K562 (cell line): ENCODE results near the gene DNAAF3. TPM values are rescaled to one million over a fixed set of nuclear protein-coding genes. Genes with fewer than 3 reads are reported as not detected.
A peak's percentile ranks its signal among the peaks of the same experiment; 100 is the strongest.

Experiments
- CBFB ChIP-seq: sonication (generic); formaldehyde crosslinking; IDR thresholded peaks from 2 replicates; pipeline ENCODE4 v1.4.0; 2020; ENCODE audit warnings: mild to moderate bottlenecking, missing genetic modification reagents
- COPS2 ChIP-seq: fragments of 450-650 bp; conservative IDR thresholded peaks from 2 replicates; pipeline ENCODE4 v1.6.1; 2016; ENCODE audit warnings: mild to moderate bottlenecking, moderate library complexity
- ETV1 ChIP-seq: fragments of 450-650 bp; conservative IDR thresholded peaks from 2 replicates; pipeline ENCODE4 v1.6.1; 2016; ENCODE audit warnings: missing genetic modification characterization, control low read depth, low read depth, missing compliant biosample characterization
- FOXJ2 ChIP-seq: fragments of 200-800 bp; sonication (Bioruptor generic); IDR thresholded peaks from 2 replicates; pipeline ENCODE4 v1.6.1; 2016; ENCODE audit warnings: missing genetic modification characterization, missing compliant biosample characterization
- FOXK2 ChIP-seq, 2 experiments: fragments of 450-650 bp; IDR thresholded peaks in 1 of 2; conservative IDR thresholded peaks in 1 of 2; 2 replicates each; pipeline ENCODE4 v1.6.1; 2016; ENCODE audit warnings: low read depth in 2 of 2, mild to moderate bottlenecking in 1 of 2
- NFE2L1 ChIP-seq: fragments of 450-650 bp; IDR thresholded peaks from 2 replicates; pipeline ENCODE4 v1.6.1; 2016; ENCODE audit warnings: missing genetic modification characterization, low read depth, mild to moderate bottlenecking, missing compliant biosample characterization, moderate library complexity, borderline replicate concordance
- RBBP5 ChIP-seq: fragments of 200-600 bp; sonication (generic); IDR thresholded peaks from 2 replicates; pipeline ENCODE4 v1.6.1; 2012; ENCODE audit warnings: borderline replicate concordance, mild to moderate bottlenecking, low read length, control low read depth, inconsistent platforms; ENCODE audit not compliant: insufficient read depth, poor library complexity, severe bottlenecking
- TEAD2 ChIP-seq: fragments of 450-650 bp; IDR thresholded peaks from 2 replicates; pipeline ENCODE4 v1.6.1; 2016; ENCODE audit warnings: missing genetic modification characterization, control low read depth, missing compliant biosample characterization
- ZFP36 ChIP-seq: fragments of 150-350 bp; IDR thresholded peaks from 2 replicates; pipeline ENCODE4 v1.6.1; 2018; ENCODE audit warnings: low read length, low read depth; ENCODE audit not compliant: partially characterized antibody
- ZKSCAN1 ChIP-seq: fragments of 150-350 bp; IDR thresholded peaks from 2 replicates; pipeline ENCODE4 v1.6.1; 2016; ENCODE audit warnings: low read depth, low read length
- ZNF253 ChIP-seq: fragments of 250-450 bp; sonication (Bioruptor Pico); conservative IDR thresholded peaks from 2 replicates; pipeline ENCODE4 v1.6.1; 2021; ENCODE audit warnings: mild to moderate bottlenecking
- ZNF316 ChIP-seq: fragments of 450-650 bp; IDR thresholded peaks from 2 replicates; pipeline ENCODE4 v1.6.1; 2016
- ZNF589 ChIP-seq: fragments of 200-800 bp; sonication (Bioruptor generic); IDR thresholded peaks from 2 replicates; pipeline ENCODE4 v1.6.1; 2016; ENCODE audit warnings: low read depth, missing genetic modification characterization, missing compliant biosample characterization
- ZNF695 ChIP-seq: fragments of 450-650 bp; formaldehyde crosslinking; IDR thresholded peaks from 2 replicates; pipeline ENCODE4 v1.4.0; 2020; ENCODE audit warnings: mild to moderate bottlenecking, moderate library complexity
- ZNF696 ChIP-seq: fragments of 250-450 bp; sonication (Bioruptor Pico); conservative IDR thresholded peaks from 2 replicates; pipeline ENCODE4 v1.4.0; 2020; ENCODE audit warnings: mild to moderate bottlenecking, moderate library complexity
- polyA plus RNA-seq, 8 experiments: library from polyadenylated mRNA; depleted of rRNA in 4 of 8; stranded (reverse) in 5 of 8; unstranded in 3 of 8; fragments of >200 nt; fragmentation: Nextera tagmentation in 2 of 8; fragmentation: Illumina TruSeq in 1 of 8; extraction: Ambion mirVana in 2 of 8; extraction: Trizol in 1 of 8; gene quantifications; 2 replicates each; pipeline versions ENCODE4 v1.2.1 to v1.2.3, GENCODE V29; 2011 to 2014; ENCODE audit warnings: inconsistent platforms in 1 of 8, missing spikeins in 1 of 8
- total RNA-seq, 7 experiments: library from RNA; depleted of rRNA in 6 of 7; stranded (reverse); fragments of >200 nt in 6 of 7; fragmentation: Illumina TruSeq in 2 of 7; extraction: Trizol in 2 of 7; gene quantifications; 2 replicates each; pipeline versions ENCODE4 v1.2.1 to v1.2.3, GENCODE V29; 2011 to 2021; ENCODE audit warnings: low replicate concordance in 1 of 7
- TF ChIP-seq, protein P1 (sequence below): fragments of 250-450 bp; sonication (Bioruptor Pico); IDR thresholded peaks from 2 replicates; pipeline ENCODE4 v1.8.0; 2021; ENCODE audit warnings: moderate library complexity, mild to moderate bottlenecking, inconsistent platforms
- TF ChIP-seq, protein P2 (sequence below): fragments of 250-450 bp; sonication (Bioruptor Pico); IDR thresholded peaks from 2 replicates; pipeline ENCODE4 v1.8.0; 2022; ENCODE audit warnings: inconsistent platforms, mild to moderate bottlenecking, moderate library complexity, borderline replicate concordance
- TF ChIP-seq, protein P3 (sequence below): fragments of 450-650 bp; IDR thresholded peaks from 2 replicates; pipeline ENCODE4 v1.7.0; 2016; ENCODE audit warnings: borderline replicate concordance
- TF ChIP-seq, protein P4 (sequence below): fragments of 250-450 bp; sonication (Bioruptor Pico); IDR thresholded peaks from 2 replicates; pipeline ENCODE4 v1.5.0; 2020; ENCODE audit warnings: mild to moderate bottlenecking, borderline replicate concordance

DNAAF3 gene
- total and polyA plus RNA-seq, 9 of the 15 experiments (the other 6 are each of a cell fraction or from before 2014, with no cell fraction given), result 21.6 to 61.5 (median 43.0) TPM

DNA sequence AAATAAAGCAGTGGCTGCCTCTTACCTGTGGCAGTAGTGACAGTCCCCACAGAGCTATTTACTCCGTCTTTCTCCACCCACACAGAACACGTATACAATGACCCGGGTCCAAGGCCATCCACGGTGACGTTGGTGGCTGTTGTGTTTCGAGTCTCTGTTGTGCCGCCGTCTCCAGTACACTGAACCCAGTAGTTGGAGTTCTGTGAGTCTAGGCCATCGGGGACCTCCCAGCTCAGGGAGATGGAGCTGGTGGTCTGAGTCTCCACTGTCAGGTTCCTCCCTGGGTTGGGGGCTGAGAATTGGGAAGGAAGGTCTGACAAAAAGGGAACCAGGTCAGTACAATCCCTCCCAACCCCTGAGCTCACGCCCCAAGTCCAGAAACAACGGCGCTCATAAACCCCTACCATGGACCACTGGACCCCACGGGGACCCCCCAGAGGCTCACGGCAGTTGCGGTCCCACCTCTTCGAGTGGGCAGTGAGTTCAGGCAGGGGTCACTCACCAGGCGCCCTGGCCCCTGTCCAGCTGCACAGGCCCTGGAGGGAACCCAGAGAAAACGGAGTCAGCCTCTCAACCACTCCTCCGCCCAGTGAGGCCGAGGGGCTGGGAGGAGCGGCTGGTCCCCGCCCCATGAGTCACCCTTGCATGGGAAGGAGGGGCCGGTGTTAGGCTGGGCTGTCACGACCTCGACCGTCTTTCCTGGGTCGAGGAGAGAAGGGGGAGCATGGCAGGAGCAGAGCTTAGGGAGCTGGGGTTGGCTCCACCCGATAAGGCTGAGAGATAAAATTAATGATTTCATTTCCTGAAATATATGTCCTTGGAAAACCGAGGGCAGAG is 40.5 kb upstream of the DNAAF3 start (continued):
- TF ChIP-seq, protein P1, sequence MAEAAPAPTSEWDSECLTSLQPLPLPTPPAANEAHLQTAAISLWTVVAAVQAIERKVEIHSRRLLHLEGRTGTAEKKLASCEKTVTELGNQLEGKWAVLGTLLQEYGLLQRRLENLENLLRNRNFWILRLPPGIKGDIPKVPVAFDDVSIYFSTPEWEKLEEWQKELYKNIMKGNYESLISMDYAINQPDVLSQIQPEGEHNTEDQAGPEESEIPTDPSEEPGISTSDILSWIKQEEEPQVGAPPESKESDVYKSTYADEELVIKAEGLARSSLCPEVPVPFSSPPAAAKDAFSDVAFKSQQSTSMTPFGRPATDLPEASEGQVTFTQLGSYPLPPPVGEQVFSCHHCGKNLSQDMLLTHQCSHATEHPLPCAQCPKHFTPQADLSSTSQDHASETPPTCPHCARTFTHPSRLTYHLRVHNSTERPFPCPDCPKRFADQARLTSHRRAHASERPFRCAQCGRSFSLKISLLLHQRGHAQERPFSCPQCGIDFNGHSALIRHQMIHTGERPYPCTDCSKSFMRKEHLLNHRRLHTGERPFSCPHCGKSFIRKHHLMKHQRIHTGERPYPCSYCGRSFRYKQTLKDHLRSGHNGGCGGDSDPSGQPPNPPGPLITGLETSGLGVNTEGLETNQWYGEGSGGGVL, result no peak
- TF ChIP-seq ZNF695 (CRISPR knock-in tag) (no peak), RBBP5 (peak; percentile 65), TEAD2 (tag) (no peak), ZNF316 (no peak), CBFB (no peak), FOXJ2 (no peak), COPS2 (no peak), ZNF696 (CRISPR knock-in tag) (no peak), ETV1 (tag) (0 out of 2 replicates have a peak, but pooled peaks have one; percentile 34), ZFP36 (peak; percentile 11), NFE2L1 (no peak), ZNF253 (CRISPR knock-in tag) (no peak), ZKSCAN1 (no peak), FOXK2 (conservative IDR thresholded peaks at IDR 0.05 in 1 of 2, IDR thresholded peaks at IDR 0.05 in 1 of 2; ENCODE audit: low read depth in 2 of 2) (no peak), ZNF589 (CRISPR knock-in tag) (no peak)
- TF ChIP-seq, protein P2, sequence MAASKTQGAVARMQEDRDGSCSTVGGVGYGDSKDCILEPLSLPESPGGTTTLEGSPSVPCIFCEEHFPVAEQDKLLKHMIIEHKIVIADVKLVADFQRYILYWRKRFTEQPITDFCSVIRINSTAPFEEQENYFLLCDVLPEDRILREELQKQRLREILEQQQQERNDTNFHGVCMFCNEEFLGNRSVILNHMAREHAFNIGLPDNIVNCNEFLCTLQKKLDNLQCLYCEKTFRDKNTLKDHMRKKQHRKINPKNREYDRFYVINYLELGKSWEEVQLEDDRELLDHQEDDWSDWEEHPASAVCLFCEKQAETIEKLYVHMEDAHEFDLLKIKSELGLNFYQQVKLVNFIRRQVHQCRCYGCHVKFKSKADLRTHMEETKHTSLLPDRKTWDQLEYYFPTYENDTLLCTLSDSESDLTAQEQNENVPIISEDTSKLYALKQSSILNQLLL (CRISPR knock-in tag), result no peak
- TF ChIP-seq, protein P3, sequence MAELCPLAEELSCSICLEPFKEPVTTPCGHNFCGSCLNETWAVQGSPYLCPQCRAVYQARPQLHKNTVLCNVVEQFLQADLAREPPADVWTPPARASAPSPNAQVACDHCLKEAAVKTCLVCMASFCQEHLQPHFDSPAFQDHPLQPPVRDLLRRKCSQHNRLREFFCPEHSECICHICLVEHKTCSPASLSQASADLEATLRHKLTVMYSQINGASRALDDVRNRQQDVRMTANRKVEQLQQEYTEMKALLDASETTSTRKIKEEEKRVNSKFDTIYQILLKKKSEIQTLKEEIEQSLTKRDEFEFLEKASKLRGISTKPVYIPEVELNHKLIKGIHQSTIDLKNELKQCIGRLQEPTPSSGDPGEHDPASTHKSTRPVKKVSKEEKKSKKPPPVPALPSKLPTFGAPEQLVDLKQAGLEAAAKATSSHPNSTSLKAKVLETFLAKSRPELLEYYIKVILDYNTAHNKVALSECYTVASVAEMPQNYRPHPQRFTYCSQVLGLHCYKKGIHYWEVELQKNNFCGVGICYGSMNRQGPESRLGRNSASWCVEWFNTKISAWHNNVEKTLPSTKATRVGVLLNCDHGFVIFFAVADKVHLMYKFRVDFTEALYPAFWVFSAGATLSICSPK, result no peak
- TF ChIP-seq, protein P4, sequence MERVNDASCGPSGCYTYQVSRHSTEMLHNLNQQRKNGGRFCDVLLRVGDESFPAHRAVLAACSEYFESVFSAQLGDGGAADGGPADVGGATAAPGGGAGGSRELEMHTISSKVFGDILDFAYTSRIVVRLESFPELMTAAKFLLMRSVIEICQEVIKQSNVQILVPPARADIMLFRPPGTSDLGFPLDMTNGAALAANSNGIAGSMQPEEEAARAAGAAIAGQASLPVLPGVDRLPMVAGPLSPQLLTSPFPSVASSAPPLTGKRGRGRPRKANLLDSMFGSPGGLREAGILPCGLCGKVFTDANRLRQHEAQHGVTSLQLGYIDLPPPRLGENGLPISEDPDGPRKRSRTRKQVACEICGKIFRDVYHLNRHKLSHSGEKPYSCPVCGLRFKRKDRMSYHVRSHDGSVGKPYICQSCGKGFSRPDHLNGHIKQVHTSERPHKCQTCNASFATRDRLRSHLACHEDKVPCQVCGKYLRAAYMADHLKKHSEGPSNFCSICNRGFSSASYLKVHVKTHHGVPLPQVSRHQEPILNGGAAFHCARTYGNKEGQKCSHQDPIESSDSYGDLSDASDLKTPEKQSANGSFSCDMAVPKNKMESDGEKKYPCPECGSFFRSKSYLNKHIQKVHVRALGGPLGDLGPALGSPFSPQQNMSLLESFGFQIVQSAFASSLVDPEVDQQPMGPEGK (CRISPR knock-in tag), result no peak
